ENCODE measurements around the gene CERS6.
A peak's percentile ranks its signal among the peaks of the same experiment; 100 is the strongest.
"Not testable (repeated sequence)": the region's sequence is repeated elsewhere in the genome, so short reads cannot be mapped to it uniquely, and the experiment has no call there.

The CERS6 gene

GRCh38 chr2:168478206-168478605 lies 22.1 kb downstream of the CERS6 start:
- Histone ChIP-seq H3K9me3 (peaks cover 13% of the 10 kb centered on the region), H4K20me1 (peaks cover 42% of the 10 kb centered on the region), H3K27me3 (no peaks in the 10 kb centered on the region), H3K4me1 (peaks cover 4% of the 10 kb centered on the region), H3K36me3 (peaks cover 21% of the 10 kb centered on the region), H3K4me3 (no peak overlapping the region), H3K9ac (no peak overlapping the region), H3K4me2 (no peak overlapping the region), H3K27ac (no peak overlapping the region)
- TF ChIP-seq Cebpa-rat (IDR thresholded peaks at IDR 0.05) = no peak

DNA sequence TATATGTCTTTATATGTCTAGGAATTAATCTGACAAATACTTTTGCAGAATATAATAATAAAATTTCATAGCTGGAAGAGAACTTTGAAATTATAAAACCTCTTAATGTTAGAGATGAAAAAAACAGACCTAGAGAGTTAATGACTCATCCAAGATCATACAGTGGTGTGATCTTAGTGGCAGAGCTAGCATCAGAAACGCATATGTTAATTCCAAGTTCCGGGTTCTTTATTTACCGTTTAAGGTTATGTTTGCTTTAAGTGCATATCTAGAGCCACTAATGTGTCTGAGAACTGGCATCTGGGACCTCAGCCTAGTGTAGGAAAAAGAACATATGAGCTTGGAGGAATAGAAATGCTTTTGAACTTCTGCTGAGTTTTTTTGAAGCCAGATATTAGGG lies 24.3 kb downstream of the CERS6 start:
- Histone ChIP-seq H3K27me3 (no peaks in the 10 kb centered on the region), H4K20me1 (peaks cover 54% of the 10 kb centered on the region), H3K36me3 (peaks cover 13% of the 10 kb centered on the region), H3K4me2 (no peak overlapping the region), H3K9me3 (peaks cover 22% of the 10 kb centered on the region), H3K27ac (no peak overlapping the region), H3K4me1 (peaks cover 16% of the 10 kb centered on the region), H3K4me3 (no peak overlapping the region), H3K9ac (no peak overlapping the region)
- no peak for TF ChIP-seq Cebpa-rat (IDR thresholded peaks at IDR 0.05)

GRCh38 chr2:168480825-168481585 lies 24.9 kb downstream of the CERS6 start:
- Histone ChIP-seq H3K9ac (no peak overlapping the region), H4K20me1 (peaks cover 54% of the 10 kb centered on the region), H3K36me3 (peaks cover 13% of the 10 kb centered on the region), H3K4me2 (no peak overlapping the region), H3K27me3 (no peaks in the 10 kb centered on the region), H3K9me3 (peaks cover 28% of the 10 kb centered on the region), H3K4me1 (peaks cover 16% of the 10 kb centered on the region), H3K4me3 (no peak overlapping the region), H3K27ac (no peak overlapping the region)
- no peak for TF ChIP-seq Cebpa-rat (IDR thresholded peaks at IDR 0.05)

- Histone ChIP-seq H3K4me3 (no peak overlapping the region), H3K9me3 (peaks cover 38% of the 10 kb centered on the region), H4K20me1 (peaks cover 48% of the 10 kb centered on the region), H3K4me1 (peaks cover 16% of the 10 kb centered on the region), H3K4me2 (no peak overlapping the region), H3K27ac (no peak overlapping the region), H3K27me3 (no peaks in the 10 kb centered on the region), H3K9ac (no peak overlapping the region), H3K36me3 (peaks cover 13% of the 10 kb centered on the region)
- TF ChIP-seq Cebpa-rat (IDR thresholded peaks at IDR 0.05) = no peak
Observed at GRCh38 chr2:168482269-168482668, 26.2 kb downstream of the CERS6 start.

DNA sequence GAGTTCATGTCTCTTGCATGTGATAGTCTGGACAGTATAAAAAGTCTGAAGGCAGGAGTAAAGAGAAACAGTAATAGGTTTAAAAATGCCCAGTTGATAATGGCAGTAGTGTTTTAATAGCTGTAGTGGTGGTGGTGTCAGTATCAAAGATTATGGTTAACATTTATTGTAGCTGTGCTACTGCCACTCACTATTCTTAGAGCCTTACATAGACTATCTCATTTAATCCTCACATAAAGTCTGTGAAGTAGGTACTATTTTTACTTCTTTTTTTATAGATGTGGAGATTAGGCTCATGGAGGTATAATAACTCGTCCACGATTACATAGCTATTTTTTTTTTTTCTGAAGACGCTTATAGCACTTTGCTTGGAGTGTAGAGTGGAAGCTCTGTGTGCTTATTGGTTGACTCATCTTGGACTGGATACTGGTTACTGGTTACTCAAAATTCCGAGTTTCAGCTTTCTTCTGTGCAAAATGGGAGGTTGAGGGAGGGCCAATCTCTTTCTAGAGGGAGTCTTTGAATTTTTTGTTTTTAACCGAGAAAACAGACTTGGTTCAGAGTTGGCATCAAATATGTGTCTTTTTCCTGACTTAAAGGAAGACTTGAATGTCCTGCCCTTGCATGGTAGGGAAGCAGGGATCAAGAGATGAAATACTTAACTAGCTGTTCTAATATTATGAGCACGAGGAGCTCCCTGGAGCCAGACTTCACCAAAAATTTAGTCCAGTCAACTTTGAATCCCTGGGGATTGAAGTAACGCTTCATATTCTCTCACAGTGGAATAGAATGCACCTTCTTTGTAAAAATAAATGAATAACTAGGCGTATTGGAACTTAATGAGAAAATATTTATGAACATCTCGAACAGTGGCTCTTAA lies 27.1 kb downstream of the CERS6 start:
- Histone ChIP-seq H3K27ac (no peak overlapping the region), H3K4me1 (peaks cover 16% of the 10 kb centered on the region), H3K9ac (no peak overlapping the region), H3K4me2 (no peak overlapping the region), H3K9me3 (peaks cover 43% of the 10 kb centered on the region), H3K4me3 (no peak overlapping the region), H4K20me1 (peaks cover 45% of the 10 kb centered on the region), H3K27me3 (no peaks in the 10 kb centered on the region), H3K36me3 (peaks cover 16% of the 10 kb centered on the region)
- no peak for TF ChIP-seq Cebpa-rat (IDR thresholded peaks at IDR 0.05)

DNA sequence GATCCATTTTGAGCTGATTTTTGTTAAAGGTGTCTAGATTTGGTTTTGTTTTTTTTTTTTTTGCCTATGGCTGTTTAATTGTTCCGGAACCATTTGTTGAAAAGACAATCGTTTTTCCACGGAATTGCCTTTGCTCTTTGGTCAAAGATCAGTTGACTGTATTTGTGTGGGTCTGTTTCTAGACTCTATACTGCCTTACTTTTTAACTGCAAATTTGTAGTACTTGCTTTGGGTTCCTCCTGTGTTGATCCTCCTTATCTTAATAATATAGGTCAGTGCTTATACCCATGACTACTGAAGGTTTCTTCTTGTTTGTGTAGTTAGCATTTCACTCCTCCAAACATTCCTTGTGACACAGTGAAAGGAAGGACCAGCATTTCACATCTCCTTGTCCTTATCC lies 30.4 kb downstream of the CERS6 start:
- no peak for TF ChIP-seq Cebpa-rat (IDR thresholded peaks at IDR 0.05)
- H3K27me3 ChIP-seq = no peaks in the 10 kb centered on the region
- H3K9me3 ChIP-seq = peaks cover 32% of the 10 kb centered on the region
- no peak overlapping the region for H3K4me3 ChIP-seq
- no peak overlapping the region for H3K27ac ChIP-seq
- peaks cover 5% of the 10 kb centered on the region; the same call in 1 of the 2 replicates for H3K36me3 ChIP-seq
- H3K9ac ChIP-seq = no peak overlapping the region
- H3K4me1 ChIP-seq = peaks cover 35% of the 10 kb centered on the region
- H3K4me2 ChIP-seq = no peak overlapping the region
- H4K20me1 ChIP-seq = peaks cover 27% of the 10 kb centered on the region

DNA sequence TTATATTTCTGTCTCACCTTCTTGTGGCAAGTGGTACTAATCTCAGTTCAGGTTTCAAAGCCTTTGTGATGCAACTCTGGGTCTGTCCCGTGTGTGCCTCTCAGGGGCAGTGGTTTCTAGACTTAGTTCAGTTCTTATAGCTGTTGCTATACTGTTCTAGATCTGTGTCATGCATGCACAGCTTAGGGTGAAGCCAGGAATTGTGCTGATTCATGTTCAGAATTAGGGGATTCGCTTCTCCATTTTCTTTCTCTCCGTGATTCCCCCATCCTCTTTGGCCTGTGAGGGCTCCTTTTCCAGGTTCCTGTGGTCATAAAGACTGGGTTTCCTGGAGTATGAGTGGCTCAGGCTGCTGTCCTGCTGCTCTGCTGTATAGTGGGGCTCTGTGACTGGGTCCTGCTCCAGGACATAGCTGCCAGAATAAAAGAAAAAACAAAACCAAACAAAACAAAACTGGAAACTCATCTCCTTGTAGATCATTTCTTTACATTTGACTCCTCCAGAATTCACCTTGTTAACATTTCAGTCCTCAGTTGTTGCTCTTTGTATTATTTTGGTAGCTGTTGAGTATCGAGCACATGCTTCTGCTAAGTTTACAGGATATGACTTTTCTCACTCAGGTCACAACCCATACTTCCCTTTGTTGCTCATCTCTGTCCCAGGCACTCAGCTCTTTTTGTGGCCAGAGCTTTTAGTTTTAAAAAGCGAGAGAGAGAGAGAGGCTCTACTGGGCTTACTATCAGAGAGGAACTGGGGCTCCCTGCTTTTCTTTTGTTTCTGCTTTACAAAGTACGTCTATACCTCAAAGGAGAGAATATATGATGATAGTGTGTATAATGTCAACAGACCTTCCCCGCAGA lies 34.2 kb downstream of the CERS6 start:
- H3K4me2 ChIP-seq = peak overlapping the region; percentile 90
- peaks cover 24% of the 10 kb centered on the region for H3K4me1 ChIP-seq
- TF ChIP-seq Cebpa-rat (IDR thresholded peaks at IDR 0.05) = no peak
- peak overlapping the region; percentile 75 for H3K9ac ChIP-seq
- H3K27me3 ChIP-seq = no peaks in the 10 kb centered on the region
- H3K27ac ChIP-seq = peak overlapping the region; percentile 78
- H4K20me1 ChIP-seq = no peaks in the 10 kb centered on the region
- H3K9me3 ChIP-seq = peaks cover 40% of the 10 kb centered on the region
- H3K36me3 ChIP-seq = peaks cover 27% of the 10 kb centered on the region
- H3K4me3 ChIP-seq = peak overlapping the region; percentile 39

GRCh38 chr2:168490946-168491605 lies 35.0 kb downstream of the CERS6 start:
- no peaks in the 10 kb centered on the region for H3K27me3 ChIP-seq
- H3K4me1 ChIP-seq = peaks cover 31% of the 10 kb centered on the region
- peak overlapping the region; percentile 90 for H3K4me2 ChIP-seq
- H4K20me1 ChIP-seq = no peaks in the 10 kb centered on the region
- H3K4me3 ChIP-seq = peak overlapping the region; percentile 39
- H3K36me3 ChIP-seq = peaks cover 35% of the 10 kb centered on the region
- no peak for TF ChIP-seq Cebpa-rat (IDR thresholded peaks at IDR 0.05)
- H3K9me3 ChIP-seq = peaks cover 31% of the 10 kb centered on the region
- H3K9ac ChIP-seq = peak overlapping the region; percentile 75
- peak overlapping the region; percentile 78 for H3K27ac ChIP-seq

GRCh38 chr2:168491728-168492127 lies 35.7 kb downstream of the CERS6 start:
- Histone ChIP-seq H3K36me3 (peaks cover 35% of the 10 kb centered on the region), H3K4me1 (peaks cover 31% of the 10 kb centered on the region), H3K9me3 (peaks cover 29% of the 10 kb centered on the region), H3K4me2 (peak overlapping the region; percentile 90; the same call in 1 of the 2 replicates)
- H3K9ac ChIP-seq, H3K27ac ChIP-seq, H4K20me1 ChIP-seq, H3K4me3 ChIP-seq, H3K27me3 ChIP-seq: not testable (repeated sequence)

DNA sequence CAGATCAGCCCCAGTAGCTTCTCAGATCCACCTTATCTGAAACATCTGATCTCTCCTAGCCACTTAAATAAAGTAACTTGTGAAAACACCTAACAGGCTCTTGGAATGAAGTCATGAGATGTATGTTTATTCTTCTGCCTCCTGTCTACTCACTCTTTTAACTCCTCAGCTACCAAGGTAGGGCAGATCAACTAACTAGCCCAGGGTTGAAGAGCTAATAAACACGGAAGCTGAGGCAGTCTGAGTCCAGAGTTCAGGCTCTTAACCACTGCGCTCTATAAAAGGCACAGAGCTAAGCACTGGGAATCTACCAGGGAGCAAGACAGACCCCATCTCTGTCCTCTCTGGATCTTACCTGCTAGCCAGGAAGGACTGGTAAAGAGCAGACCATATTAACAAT lies 37.1 kb downstream of the CERS6 start:
- not testable (repeated sequence) for H3K27me3 ChIP-seq, H4K20me1 ChIP-seq, H3K4me3 ChIP-seq, H3K9ac ChIP-seq, H3K27ac ChIP-seq, H3K4me2 ChIP-seq
- Histone ChIP-seq H3K36me3 (peaks cover 39% of the 10 kb centered on the region), H3K4me1 (peaks cover 31% of the 10 kb centered on the region), H3K9me3 (peaks cover 30% of the 10 kb centered on the region)
